Measurements from ENCODE around the gene SWI5. TPM values are rescaled to one million over a fixed set of nuclear protein-coding genes. Genes with fewer than 3 reads are reported as not detected.
"Not testable (repeated sequence)": the region's sequence is repeated elsewhere in the genome, so short reads cannot be mapped to it uniquely, and the experiment has no call there.

SWI5 gene
- total RNA-seq (2014; rRNA removed; shearing (Covaris generic)) (22.7 and 26.2 TPM in 2 replicates), total RNA-seq (2022) (16.8 and 18.2 TPM in 2 replicates), Bru-seq, nascent RNA (percentile 45 among the genes with signal in this experiment), BruChase-seq, experiment 1, labeled RNA remaining after a 6-hour chase (percentile 52 among the genes with signal in this experiment), BruChase-seq, experiment 2, labeled RNA remaining after a 2-hour chase (percentile 48 among the genes with signal in this experiment)
- long read RNA-seq, transcript SWI5-203 (5 exons, 763 nt) = major isoform, 6 of 12 reads
- long read RNA-seq, partial matches to known transcripts = 2 of 12 reads
- long read RNA-seq, other reads (novel, unspliced or antisense) = 4 of 12 reads

DNA sequence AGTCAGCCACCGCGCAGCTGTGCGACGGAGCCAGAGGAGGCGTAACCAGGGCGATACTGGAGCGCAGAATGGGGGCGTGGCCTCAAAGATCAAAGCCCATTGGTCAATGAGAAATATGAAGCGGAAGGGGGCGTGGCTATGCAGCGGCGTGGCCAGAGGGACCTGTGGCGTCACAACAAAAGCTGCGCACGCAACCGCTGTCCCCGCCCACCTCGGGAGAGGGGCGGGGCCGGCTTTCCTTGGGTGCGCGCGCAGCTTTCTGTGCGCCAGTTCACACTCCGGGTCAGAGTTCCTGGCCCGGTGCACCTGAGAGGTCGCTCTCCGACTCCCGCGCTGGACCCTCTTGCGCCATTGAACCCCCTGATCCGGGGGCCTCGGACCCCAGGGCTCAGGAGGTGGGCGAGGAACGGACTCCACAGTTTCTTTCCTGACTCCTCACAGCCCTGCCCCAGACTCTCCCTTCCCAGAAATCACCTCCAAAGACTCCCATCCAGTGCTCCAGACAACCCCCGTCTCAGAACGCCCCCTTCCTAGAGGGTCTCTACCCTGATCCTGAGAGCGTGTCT is at the start of gene SWI5:
Gene SWI5, plus strand, starts transcription at position 269 of the 566 bp plus-strand sequence.
- Histone ChIP-seq H3K9me3 (ENCODE audit: low read length) (no peaks in the 10 kb centered on the region), H4K20me1 (ENCODE audit: insufficient read depth, low read length) (no peaks in the 10 kb centered on the region), H3K4me3 (ENCODE audit: low read depth, low read length, poor library complexity, severe bottlenecking) (peak within 1 kb of the TSS; percentile 97), H3K4me2 (ENCODE audit: low read length) (peak within 1 kb of the TSS; percentile 100), H2AFZ (ENCODE audit: low read length) (peak within 1 kb of the TSS; percentile 85), H3K4me1 (ENCODE audit: insufficient read depth, low read length, poor library complexity, severe bottlenecking) (peaks cover 16% of the 10 kb centered on the region), H3K79me2 (ENCODE audit: insufficient read depth, low read depth, low read length) (peaks cover 9% of the 10 kb centered on the region; the same call in 1 of the 2 replicates), H3K27ac (ENCODE audit: low read depth, low read length, poor library complexity, severe bottlenecking) (peak within 1 kb of the TSS; percentile 10), H3K9me2 (ENCODE audit: insufficient read depth, low read length) (no peaks in the 10 kb centered on the region), H3K36me3 (ENCODE audit: insufficient read depth, low read length) (peaks cover 20% of the 10 kb centered on the region; the same call in 1 of the 2 replicates)
- POLR2A ChIA-PET = interaction anchor here (0.6 to 1.2 kb wide), 7 partner anchors 8 to 188 kb away, joined by 3 to 6 read pairs (median 3); no protein-coding TSS in a partner anchor
- no peak for TF ChIP-seq EZH2phosphoT487 (IDR thresholded peaks at IDR 0.05; ENCODE audit: borderline replicate concordance, low read depth, low read length)
- TF ChIP-seq, protein P1, sequence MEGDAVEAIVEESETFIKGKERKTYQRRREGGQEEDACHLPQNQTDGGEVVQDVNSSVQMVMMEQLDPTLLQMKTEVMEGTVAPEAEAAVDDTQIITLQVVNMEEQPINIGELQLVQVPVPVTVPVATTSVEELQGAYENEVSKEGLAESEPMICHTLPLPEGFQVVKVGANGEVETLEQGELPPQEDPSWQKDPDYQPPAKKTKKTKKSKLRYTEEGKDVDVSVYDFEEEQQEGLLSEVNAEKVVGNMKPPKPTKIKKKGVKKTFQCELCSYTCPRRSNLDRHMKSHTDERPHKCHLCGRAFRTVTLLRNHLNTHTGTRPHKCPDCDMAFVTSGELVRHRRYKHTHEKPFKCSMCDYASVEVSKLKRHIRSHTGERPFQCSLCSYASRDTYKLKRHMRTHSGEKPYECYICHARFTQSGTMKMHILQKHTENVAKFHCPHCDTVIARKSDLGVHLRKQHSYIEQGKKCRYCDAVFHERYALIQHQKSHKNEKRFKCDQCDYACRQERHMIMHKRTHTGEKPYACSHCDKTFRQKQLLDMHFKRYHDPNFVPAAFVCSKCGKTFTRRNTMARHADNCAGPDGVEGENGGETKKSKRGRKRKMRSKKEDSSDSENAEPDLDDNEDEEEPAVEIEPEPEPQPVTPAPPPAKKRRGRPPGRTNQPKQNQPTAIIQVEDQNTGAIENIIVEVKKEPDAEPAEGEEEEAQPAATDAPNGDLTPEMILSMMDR (conservative IDR thresholded peaks at IDR 0.05; ENCODE audit: low read length) = no peak
- intact Hi-C loops (cut with micrococcal nuclease; ENCODE audit: unreplicated experiment) = loop anchor here (5.0 kb wide), 1 partner anchor 46 kb away; the partner anchor contains the start of genes COQ4 and TRUB2
- DNase-seq (ENCODE audit: low spot score) = peak; percentile 100
- CTCF ChIA-PET (ENCODE audit: unreplicated experiment) = interaction anchor here (1.0 kb wide), 1 partner anchor 65 kb away, joined by 5 read pairs; no protein-coding TSS in a partner anchor
- no TSS peak for BruUV-seq (replicated peaks)

DNA sequence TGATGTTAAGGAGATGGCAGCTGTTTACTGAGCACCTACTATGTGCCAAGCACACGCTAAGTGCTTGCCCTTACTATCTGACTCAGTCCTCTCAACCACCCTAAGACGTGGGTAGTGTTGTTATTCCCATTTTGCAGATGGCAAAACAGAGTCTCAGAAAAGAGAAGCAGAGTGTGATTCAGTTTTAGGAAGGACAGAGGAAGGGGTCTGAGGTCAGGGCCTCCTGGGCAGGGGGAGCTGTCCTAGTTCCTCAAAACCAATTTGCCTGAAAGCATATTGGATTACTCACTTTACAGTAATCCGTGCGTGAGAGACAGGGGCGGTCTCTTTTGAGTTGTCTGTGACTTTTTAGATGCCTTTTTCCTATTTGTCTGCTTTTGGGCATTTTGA is 49.7 kb upstream of the SWI5 start:
- H3K79me2 ChIP-seq (ENCODE audit: insufficient read depth, low read depth, low read length) = no peaks in the 10 kb centered on the region
- no peak overlapping the region for H2AFZ ChIP-seq (ENCODE audit: low read length)
- intact Hi-C loops (cut with micrococcal nuclease; ENCODE audit: unreplicated experiment) = no loop called here
- no peak overlapping the region for H3K27ac ChIP-seq (ENCODE audit: low read depth, low read length, poor library complexity, severe bottlenecking)
- DNase-seq (ENCODE audit: low spot score) = no peak
- ChIA-PET POLR2A (no interaction called here), CTCF (ENCODE audit: unreplicated experiment) (no interaction called here)
- H3K9me3 ChIP-seq (ENCODE audit: low read length) = no peaks in the 10 kb centered on the region
- H4K20me1 ChIP-seq (ENCODE audit: insufficient read depth, low read length) = no peaks in the 10 kb centered on the region
- H3K4me1 ChIP-seq (ENCODE audit: insufficient read depth, low read length, poor library complexity, severe bottlenecking) = no peaks in the 10 kb centered on the region
- no peak overlapping the region for H3K4me3 ChIP-seq (ENCODE audit: low read depth, low read length, poor library complexity, severe bottlenecking)
- no peak for TF ChIP-seq EZH2phosphoT487 (IDR thresholded peaks at IDR 0.05; ENCODE audit: borderline replicate concordance, low read depth, low read length)
- TF ChIP-seq, protein P1 (conservative IDR thresholded peaks at IDR 0.05; ENCODE audit: low read length) = no peak
- H3K9me2 ChIP-seq (ENCODE audit: insufficient read depth, low read length) = no peaks in the 10 kb centered on the region
- H3K36me3 ChIP-seq (ENCODE audit: insufficient read depth, low read length) = no peaks in the 10 kb centered on the region
- H3K4me2 ChIP-seq (ENCODE audit: low read length) = no peak overlapping the region
- no TSS peak for BruUV-seq (replicated peaks)

DNA sequence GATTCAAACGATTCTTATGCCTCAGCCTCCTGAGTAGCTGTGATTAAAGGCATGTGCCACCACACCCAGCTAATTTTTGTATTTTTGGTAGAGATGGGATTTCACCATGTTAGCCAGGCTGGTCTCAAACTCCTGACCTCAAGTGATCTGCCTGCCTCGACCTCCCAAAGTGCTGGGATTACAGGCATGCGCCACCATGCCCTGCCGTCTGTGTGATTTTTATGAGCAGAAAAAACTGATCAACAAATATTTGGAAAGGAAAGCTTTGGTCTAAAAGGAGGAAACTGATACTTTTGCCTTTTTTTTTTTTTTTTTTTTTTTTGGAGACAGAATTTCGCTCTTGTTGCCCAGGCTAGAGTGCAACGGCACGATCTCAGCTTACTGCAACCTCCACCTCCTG is 45.2 kb upstream of the SWI5 start:
- DNase-seq (ENCODE audit: low spot score); H4K20me1 ChIP-seq (ENCODE audit: insufficient read depth, low read length); H3K9me2 ChIP-seq (ENCODE audit: insufficient read depth, low read length); H3K4me3 ChIP-seq (ENCODE audit: low read depth, low read length, poor library complexity, severe bottlenecking); H3K36me3 ChIP-seq (ENCODE audit: insufficient read depth, low read length); H2AFZ ChIP-seq (ENCODE audit: low read length); intact Hi-C loops (cut with micrococcal nuclease; ENCODE audit: unreplicated experiment); POLR2A ChIA-PET; H3K4me2 ChIP-seq (ENCODE audit: low read length); BruUV-seq (replicated peaks); H3K9me3 ChIP-seq (ENCODE audit: low read length); H3K4me1 ChIP-seq (ENCODE audit: insufficient read depth, low read length, poor library complexity, severe bottlenecking); CTCF ChIA-PET (ENCODE audit: unreplicated experiment); H3K27ac ChIP-seq (ENCODE audit: low read depth, low read length, poor library complexity, severe bottlenecking); H3K79me2 ChIP-seq (ENCODE audit: insufficient read depth, low read depth, low read length): not testable (repeated sequence)
